Measurements from ENCODE around the gene STK39.

- TF ChIP-seq CTCF (IDR thresholded peaks at IDR 0.05) (no peak), POLR2A (IDR thresholded peaks at IDR 0.05) (no peak), POLR2AphosphoS5 (IDR thresholded peaks at IDR 0.05) (no peak)
Measured at GRCh38 chr2:168149986-168150385, 97.4 kb downstream of the STK39 start.
